AG04450 (cell line): ENCODE measurements around the gene TMEM245. TPM values are rescaled to one million over a fixed set of nuclear protein-coding genes. Genes with fewer than 3 reads are reported as not detected.

Source experiments
- CTCF ChIA-PET: fragments of 300-600, 350-600 bp; formaldehyde crosslinking; extraction: SDS; loops from one replicate; lab custom pipeline; 2022; ENCODE audit warnings: antibody characterized with exemption, inconsistent platforms; lab: Charles Lee
- POLR2A ChIA-PET: fragments of 350-600 bp; formaldehyde crosslinking; extraction: SDS; loops from one replicate; lab custom pipeline; 2021; ENCODE audit warnings: antibody characterized with exemption, inconsistent platforms; lab: Yijun Ruan, JAX
- DNase-seq: peaks from one replicate; pipeline ENCODE4 v3.0.0-alpha.2; 2011; ENCODE audit warnings: low read depth, low spot score
- H3K27ac ChIP-seq: one replicate; pipeline ENCODE4 v1.5.1; 2012; ENCODE audit warnings: low read depth, low read length, control low read depth
- H3K27me3 ChIP-seq: one replicate; pipeline ENCODE4 v1.6.0; 2012; ENCODE audit warnings: low read length; ENCODE audit not compliant: control insufficient read depth, insufficient read depth
- H3K4me3 ChIP-seq: 2 replicates; pipeline ENCODE4 v1.5.1; 2011; ENCODE audit warnings: mild to moderate bottlenecking, low read depth, low read length, control low read depth
- H3K9me3 ChIP-seq: 2 replicates; pipeline ENCODE4 v1.5.1; 2012; ENCODE audit warnings: low read length; ENCODE audit not compliant: control insufficient read depth, insufficient read depth
- CTCF ChIP-seq: IDR thresholded peaks from 2 replicates; pipeline ENCODE4 v1.5.1; 2011; ENCODE audit warnings: low read depth, low read length, control low read depth, inconsistent platforms
- polyA plus RNA-seq: library from polyadenylated mRNA; depleted of rRNA; stranded (reverse); fragments of >200 nt; gene quantifications from 2 replicates; pipeline ENCODE4 v1.2.3, GENCODE V29; 2011

The TMEM245 gene
- polyA plus RNA-seq, 1 experiment = 42.0 TPM

GRCh38 chr9:109166171-109166770 lies 46.5 kb upstream of the TMEM245 start:
- CTCF ChIA-PET = interaction anchor here (0.6 kb wide), 1 partner anchor 76 kb away, joined by 4 read pairs; no protein-coding TSS in a partner anchor
- POLR2A ChIA-PET = no interaction called here
- no peak for DNase-seq
- no peak overlapping the region for H3K4me3 ChIP-seq
- 0 out of 2 replicates have a peak, but pooled peaks cover 3% of the 10 kb centered on the region for H3K9me3 ChIP-seq
- no peak overlapping the region for H3K27ac ChIP-seq
- TF ChIP-seq CTCF = no peak
- H3K27me3 ChIP-seq = peaks cover 49% of the 10 kb centered on the region

GRCh38 chr9:109164042-109164441 lies 44.3 kb upstream of the TMEM245 start:
- TF ChIP-seq CTCF = no peak
- CTCF ChIA-PET = interaction anchor here (0.6 kb wide), 2 partner anchors 56 to 248 kb away, joined by 3 to 4 read pairs; no protein-coding TSS in a partner anchor

GRCh38 chr9:109163194-109163593 lies 43.4 kb upstream of the TMEM245 start:
- Histone ChIP-seq H3K4me3 (no peak overlapping the region), H3K9me3 (0 out of 2 replicates have a peak, but pooled peaks cover 3% of the 10 kb centered on the region), H3K27me3 (peaks cover 41% of the 10 kb centered on the region), H3K27ac (no peak overlapping the region)
- TF ChIP-seq CTCF = no peak
- DNase-seq = no peak
- CTCF ChIA-PET = no interaction called here
- POLR2A ChIA-PET = no interaction called here

More at GRCh38 chr9:109164042-109164441, 44.3 kb upstream of the TMEM245 start:
- Histone ChIP-seq H3K27me3 (peaks cover 44% of the 10 kb centered on the region), H3K27ac (no peak overlapping the region), H3K9me3 (0 out of 2 replicates have a peak, but pooled peaks cover 3% of the 10 kb centered on the region), H3K4me3 (no peak overlapping the region)
- POLR2A ChIA-PET = no interaction called here
- no peak for DNase-seq

GRCh38 chr9:109162677-109163076 lies 42.9 kb upstream of the TMEM245 start:
- DNase-seq = no peak
- Histone ChIP-seq H3K27ac (no peak overlapping the region), H3K27me3 (peaks cover 36% of the 10 kb centered on the region), H3K4me3 (no peak overlapping the region), H3K9me3 (0 out of 2 replicates have a peak, but pooled peaks cover 3% of the 10 kb centered on the region)
- ChIA-PET POLR2A (no interaction called here), CTCF (no interaction called here)
- TF ChIP-seq CTCF = no peak

GRCh38 chr9:109161471-109161870 lies 41.7 kb upstream of the TMEM245 start:
- Histone ChIP-seq H3K9me3 (0 out of 2 replicates have a peak, but pooled peaks cover 3% of the 10 kb centered on the region), H3K4me3 (no peak overlapping the region), H3K27ac (no peak overlapping the region), H3K27me3 (peaks cover 29% of the 10 kb centered on the region)
- DNase-seq = no peak
- CTCF ChIA-PET = interaction anchor here (1.2 kb wide), 1 partner anchor 63 kb away, joined by 3 read pairs; no protein-coding TSS in a partner anchor
- TF ChIP-seq CTCF = no peak
- POLR2A ChIA-PET = no interaction called here
